Measurements from ENCODE around the gene CBX6.

Gene CBX6

DNA sequence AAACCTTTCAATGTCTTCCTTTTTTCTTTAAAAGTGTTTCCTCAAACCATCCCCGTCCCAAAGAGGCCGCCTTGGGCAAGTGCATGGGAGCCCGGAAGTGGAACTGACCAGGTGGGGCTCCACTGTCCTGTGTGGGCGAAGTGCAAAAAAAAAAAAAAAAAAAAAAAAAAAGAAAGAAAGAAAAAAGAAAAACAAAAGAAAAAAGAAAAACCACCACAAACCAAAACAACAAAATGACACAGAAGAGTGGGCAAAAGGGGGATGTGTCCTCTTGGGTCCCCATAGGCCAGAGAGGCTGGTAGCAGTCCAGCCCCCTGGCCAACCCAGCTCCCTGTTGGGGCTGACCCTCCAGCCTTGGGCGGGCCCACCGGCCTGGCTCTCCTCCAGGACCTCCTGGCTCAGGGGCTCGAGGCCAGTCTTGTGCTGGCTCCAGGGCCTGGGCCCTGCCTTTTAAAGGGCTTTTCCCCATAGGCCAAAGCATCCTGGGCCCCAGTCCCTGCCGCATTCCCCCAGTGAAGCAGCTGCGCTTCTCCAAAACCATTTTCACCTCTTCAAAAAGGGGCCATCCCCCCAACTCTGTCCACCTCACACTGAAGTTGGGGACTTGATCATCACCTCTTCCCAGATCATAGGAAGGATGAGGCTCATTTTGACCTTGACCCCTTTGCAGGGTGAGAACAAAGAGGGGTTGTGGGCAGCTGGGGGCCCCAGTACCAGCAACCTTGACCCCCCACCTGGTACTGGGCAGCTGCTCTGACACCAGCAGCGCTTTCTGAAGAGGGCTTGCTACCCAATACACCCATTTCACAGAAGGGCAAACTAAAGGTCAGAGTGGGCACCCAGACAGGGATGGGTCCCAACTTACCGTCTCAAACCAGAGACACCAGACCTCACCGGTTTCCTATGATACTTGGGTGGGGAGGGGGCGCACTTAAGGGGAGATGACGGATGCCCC lies 9.4 kb downstream of the CBX6 start (continued):
- TF ChIP-seq, protein P1, sequence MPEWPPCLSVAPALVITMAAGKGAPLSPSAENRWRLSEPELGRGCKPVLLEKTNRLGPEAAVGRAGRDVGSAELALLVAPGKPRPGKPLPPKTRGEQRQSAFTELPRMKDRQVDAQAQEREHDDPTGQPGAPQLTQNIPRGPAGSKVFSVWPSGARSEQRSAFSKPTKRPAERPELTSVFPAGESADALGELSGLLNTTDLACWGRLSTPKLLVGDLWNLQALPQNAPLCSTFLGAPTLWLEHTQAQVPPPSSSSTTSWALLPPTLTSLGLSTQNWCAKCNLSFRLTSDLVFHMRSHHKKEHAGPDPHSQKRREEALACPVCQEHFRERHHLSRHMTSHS (tag by site-specific recombination; IDR thresholded peaks at IDR 0.05): no peak
- no peak for TF ChIP-seq ZNF114 (tag by site-specific recombination; IDR thresholded peaks at IDR 0.05)
- no peak for TF ChIP-seq KLF1 (tag by site-specific recombination; IDR thresholded peaks at IDR 0.05)
- TF ChIP-seq SALL2 (tag by site-specific recombination; IDR thresholded peaks at IDR 0.05; ENCODE audit: borderline replicate concordance): no peak
- TF ChIP-seq ZBTB17 (tag by site-specific recombination; IDR thresholded peaks at IDR 0.05): no peak
- TF ChIP-seq ZNF660 (tag by site-specific recombination; IDR thresholded peaks at IDR 0.05): no peak
- TF ChIP-seq KLF9 (tag by site-specific recombination; IDR thresholded peaks at IDR 0.05; ENCODE audit: low read depth): no peak
- no peak for TF ChIP-seq PRDM1 (tag by site-specific recombination; IDR thresholded peaks at IDR 0.05)
- TF ChIP-seq ZBTB8A (tag by site-specific recombination; IDR thresholded peaks at IDR 0.05): peak; percentile 38
- TF ChIP-seq ZNF26 (tag by site-specific recombination; IDR thresholded peaks at IDR 0.05): no peak
- TF ChIP-seq MYNN (tag by site-specific recombination; IDR thresholded peaks at IDR 0.05; ENCODE audit: borderline replicate concordance): no peak

GRCh38 chr22:38861927-38862326 lies 10.1 kb downstream of the CBX6 start:
- H3K4me1 ChIP-seq (ENCODE audit: control insufficient read depth, insufficient read depth, low read length): no peaks in the 10 kb centered on the region
- no peaks in the 10 kb centered on the region for H3K9me3 ChIP-seq (ENCODE audit: control insufficient read depth, insufficient read depth, low read depth, low read length)
- TF ChIP-seq ZFP69B (tag by site-specific recombination; IDR thresholded peaks at IDR 0.05): no peak
- TF ChIP-seq ZNF366 (tag by site-specific recombination; conservative IDR thresholded peaks at IDR 0.05): no peak
- no peak for TF ChIP-seq ZNF777 (tag by site-specific recombination; IDR thresholded peaks at IDR 0.05; ENCODE audit: borderline replicate concordance)
- TF ChIP-seq ZNF302 (tag by site-specific recombination; IDR thresholded peaks at IDR 0.05; ENCODE audit: low read depth): no peak
- TF ChIP-seq ZNF132 (tag by site-specific recombination; IDR thresholded peaks at IDR 0.05; ENCODE audit: borderline replicate concordance): no peak
- TF ChIP-seq, protein P2, sequence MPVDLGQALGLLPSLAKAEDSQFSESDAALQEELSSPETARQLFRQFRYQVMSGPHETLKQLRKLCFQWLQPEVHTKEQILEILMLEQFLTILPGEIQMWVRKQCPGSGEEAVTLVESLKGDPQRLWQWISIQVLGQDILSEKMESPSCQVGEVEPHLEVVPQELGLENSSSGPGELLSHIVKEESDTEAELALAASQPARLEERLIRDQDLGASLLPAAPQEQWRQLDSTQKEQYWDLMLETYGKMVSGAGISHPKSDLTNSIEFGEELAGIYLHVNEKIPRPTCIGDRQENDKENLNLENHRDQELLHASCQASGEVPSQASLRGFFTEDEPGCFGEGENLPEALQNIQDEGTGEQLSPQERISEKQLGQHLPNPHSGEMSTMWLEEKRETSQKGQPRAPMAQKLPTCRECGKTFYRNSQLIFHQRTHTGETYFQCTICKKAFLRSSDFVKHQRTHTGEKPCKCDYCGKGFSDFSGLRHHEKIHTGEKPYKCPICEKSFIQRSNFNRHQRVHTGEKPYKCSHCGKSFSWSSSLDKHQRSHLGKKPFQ (tag by site-specific recombination; IDR thresholded peaks at IDR 0.05): no peak
- TF ChIP-seq ATF2 (tag by site-specific recombination; IDR thresholded peaks at IDR 0.05; ENCODE audit: low read depth): no peak
- no peak for TF ChIP-seq ZNF521 (tag by site-specific recombination; IDR thresholded peaks at IDR 0.05)
- no peak for TF ChIP-seq ZNF311 (tag by site-specific recombination; IDR thresholded peaks at IDR 0.05; ENCODE audit: borderline replicate concordance)
- TF ChIP-seq, protein P3, sequence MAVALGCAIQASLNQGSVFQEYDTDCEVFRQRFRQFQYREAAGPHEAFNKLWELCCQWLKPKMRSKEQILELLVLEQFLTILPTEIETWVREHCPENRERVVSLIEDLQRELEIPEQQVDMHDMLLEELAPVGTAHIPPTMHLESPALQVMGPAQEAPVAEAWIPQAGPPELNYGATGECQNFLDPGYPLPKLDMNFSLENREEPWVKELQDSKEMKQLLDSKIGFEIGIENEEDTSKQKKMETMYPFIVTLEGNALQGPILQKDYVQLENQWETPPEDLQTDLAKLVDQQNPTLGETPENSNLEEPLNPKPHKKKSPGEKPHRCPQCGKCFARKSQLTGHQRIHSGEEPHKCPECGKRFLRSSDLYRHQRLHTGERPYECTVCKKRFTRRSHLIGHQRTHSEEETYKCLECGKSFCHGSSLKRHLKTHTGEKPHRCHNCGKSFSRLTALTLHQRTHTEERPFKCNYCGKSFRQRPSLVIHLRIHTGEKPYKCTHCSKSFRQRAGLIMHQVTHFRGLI (tag by site-specific recombination; IDR thresholded peaks at IDR 0.05): no peak
- TF ChIP-seq ZNF510 (tag by site-specific recombination; IDR thresholded peaks at IDR 0.05; ENCODE audit: insufficient replicate concordance): no peak
- TF ChIP-seq ZBTB1 (tag by site-specific recombination; IDR thresholded peaks at IDR 0.05): no peak
- TF ChIP-seq KLF17 (tag by site-specific recombination; IDR thresholded peaks at IDR 0.05): no peak
- TF ChIP-seq ZNF654 (tag by site-specific recombination; IDR thresholded peaks at IDR 0.05; ENCODE audit: low read depth): no peak
- H3K36me3 ChIP-seq (ENCODE audit: control insufficient read depth in 2 of 2, insufficient read depth in 1 of 2, low read length in 2 of 2): peaks cover 0 to 35% of the 10 kb centered on the region in 2 experiments; a peak in 2 of 3 replicates
- ChIA-PET CTCF (interaction anchor here (0.6 to 3.5 kb wide), 4 partner anchors 8 to 93 kb away, joined by 3 to 15 read pairs (median 6); no protein-coding TSS in a partner anchor), POLR2A (interaction anchor here (0.5 to 4.4 kb wide), 4 partner anchors 62 to 668 kb away, joined by 3 to 18 read pairs (median 6); no protein-coding TSS in a partner anchor)
- H3K27ac ChIP-seq (ENCODE audit: extremely low read depth, low read depth, low read length): no peak overlapping the region
- no peak overlapping the region for H3K4me3 ChIP-seq (ENCODE audit: low read depth, low read length)

Data from HEK293 (cell line).